Aorta (tissue), 5 donors: Measurements from ENCODE around the gene TMCO2. TPM values are rescaled to one million over a fixed set of nuclear protein-coding genes. Genes with fewer than 3 reads are reported as not detected.
"Not testable (repeated sequence)": the region's sequence is repeated elsewhere in the genome, so short reads cannot be mapped to it uniquely, and the experiment has no call there.

ENCODE experiments used
- ATAC-seq: fragments of 200-7000 bp; cut with Tn5 transposase; one replicate; pipeline ENCODE4 v1.9.1; 2022; ENCODE audit warnings: moderate library complexity; ENCODE audit not compliant: low FRiP score
- DNase-seq, 2 donors: peaks; one replicate each; pipeline ENCODE4 v3.0.0-alpha.2; 2020
- H3K27ac ChIP-seq, 2 donors: one replicate each; pipeline ENCODE4 v1.5.1; 2013; ENCODE audit warnings: low read length in 2 of 2, mild to moderate bottlenecking in 2 of 2, moderate library complexity in 2 of 2, control low read depth in 1 of 2, inconsistent platforms in 1 of 2, low read depth in 1 of 2
- H3K27me3 ChIP-seq, 2 donors: one replicate each; pipeline ENCODE4 v1.6.1; 2013; ENCODE audit warnings: control low read depth in 1 of 2, low read length in 1 of 2, mild to moderate bottlenecking in 1 of 2, moderate library complexity in 1 of 2; ENCODE audit not compliant: insufficient read depth in 2 of 2, control insufficient read depth in 1 of 2
- H3K36me3 ChIP-seq, 2 donors: one replicate each; pipeline ENCODE4 v1.6.1; 2013; ENCODE audit warnings: control low read depth in 1 of 2, low read length in 1 of 2, mild to moderate bottlenecking in 1 of 2; ENCODE audit not compliant: insufficient read depth in 2 of 2, control insufficient read depth in 1 of 2
- H3K4me1 ChIP-seq, 2 donors: one replicate each; pipeline ENCODE4 v1.6.1; 2013; ENCODE audit warnings: low read length in 2 of 2, control low read depth in 1 of 2, mild to moderate bottlenecking in 1 of 2, moderate library complexity in 1 of 2; ENCODE audit not compliant: insufficient read depth in 2 of 2, control insufficient read depth in 1 of 2
- H3K4me3 ChIP-seq, 2 donors: one replicate each; pipeline ENCODE4 v1.5.1; 2013; ENCODE audit warnings: low read length in 2 of 2, control low read depth in 1 of 2, mild to moderate bottlenecking in 1 of 2
- H3K9me3 ChIP-seq: one replicate; pipeline ENCODE4 v1.6.1; 2013; ENCODE audit warnings: mild to moderate bottlenecking, low read length; ENCODE audit not compliant: control insufficient read depth
- WGBS, 2 donors: extraction: QIAGEN DNeasy Blood & Tissue Kit; methylation state at CpG; one replicate each; pipeline ENCODE4 v1.1.7; 2013; 5-methylcytosine and 5-hydroxymethylcytosine counted together
- intact Hi-C, 2 donors: fragments of 100-400 bp; cut with DNase I; formaldehyde crosslinking; loops; one replicate each; pipeline versions ENCODE4 v1.14.2 to v1.15.0; 2022
- long read RNA-seq, 2 donors: library from polyadenylated mRNA; unstranded; transcript quantifications; one replicate each; pipeline ENCODE4 v2.0.0, GENCODE V29; 2020 to 2021
- polyA plus RNA-seq, 2 donors: library from polyadenylated mRNA; stranded (reverse); fragments of 200-250 nt; gene quantifications; one replicate each; pipeline ENCODE4 v1.2.3, GENCODE V29; 2013
- total RNA-seq, 2 donors: library from RNA; stranded (reverse); fragmentation: NEBNext Ultra II Directional; extraction: Animal tissue kit (Norgen Biotek cat#: 25700); gene quantifications; one replicate each; pipeline ENCODE4 v1.2.1, GENCODE V29; 2021
- donor health status: healthy with polysubstance abuse.
- donor health status: Bipolar disorder and iron deficiency.
- donor health status: DM: no; HTN: no; CAD: no.
- donor health status: DM: no; HTN: no; CAD: no.
- donor health status: DM: yes; HTN: yes; CAD: no.

The TMCO2 gene
- not detected for total RNA-seq
- not detected for polyA plus RNA-seq
- long read RNA-seq, donor 1: 0 reads
- long read RNA-seq, donor 2: 0 reads

GRCh38 chr1:40247655-40248054 lies at the start of gene TMCO2:
TMCO2 (plus strand) TSS chr1:40247937; CDS start chr1:40247994, 57 bp downstream.
- H3K4me1 ChIP-seq: peaks cover 0 to 5% of the 10 kb centered on the region in 2 donors
- intact Hi-C loops: no loop called here
- H3K4me3 ChIP-seq: no peak within 1 kb of the TSS
- H3K27ac ChIP-seq: no peak within 1 kb of the TSS
- DNase-seq (no peak), ATAC-seq (no peak)
- no peaks in the 10 kb centered on the region for H3K27me3 ChIP-seq
- no peaks in the 10 kb centered on the region for H3K36me3 ChIP-seq
- WGBS, 2 donors: 80 to 95% methylated on average over 1 of the region's 1 CpG
- H3K9me3 ChIP-seq: no peaks in the 10 kb centered on the region

DNA sequence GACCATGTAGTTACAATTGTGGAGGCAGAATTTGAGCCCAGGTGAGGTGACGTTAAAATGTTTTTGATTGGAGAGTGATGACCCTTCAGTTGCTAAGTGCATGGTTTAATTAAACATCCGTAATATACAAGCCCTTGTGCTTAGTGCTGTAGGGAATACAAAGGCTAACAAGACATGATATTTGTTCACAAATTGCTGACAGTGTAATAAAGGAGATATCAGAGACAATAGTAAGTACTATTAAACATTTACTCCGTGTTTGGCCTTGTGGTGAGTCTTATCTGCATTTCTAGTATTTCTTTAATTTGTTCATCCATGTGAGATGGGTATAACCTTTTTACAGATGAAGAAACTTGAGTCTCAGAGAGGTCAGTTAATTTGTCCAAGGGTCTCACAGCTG lies 48.6 kb upstream of the TMCO2 start:
- no peaks in the 10 kb centered on the region for H3K36me3 ChIP-seq

DNA sequence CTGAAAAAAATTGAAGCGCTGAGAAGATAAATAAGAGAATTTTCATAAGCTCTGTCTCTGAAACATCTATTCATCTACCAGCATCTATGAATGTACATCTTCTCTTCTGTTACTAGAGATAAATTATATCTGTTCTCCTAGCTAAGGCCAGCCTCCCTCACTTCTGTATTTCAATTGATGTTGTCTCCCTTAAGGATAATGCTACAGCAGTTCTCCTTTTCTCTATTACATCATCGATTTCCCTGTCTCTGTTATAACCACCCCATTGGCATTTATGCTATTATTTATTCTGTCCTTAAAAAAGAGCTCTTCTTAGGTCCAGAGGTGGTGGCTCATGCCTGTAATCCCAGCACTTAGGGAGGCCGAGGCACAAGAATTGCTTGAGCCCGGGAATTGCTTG lies 42.9 kb upstream of the TMCO2 start:
- no peaks in the 10 kb centered on the region for H3K9me3 ChIP-seq
- H3K36me3 ChIP-seq: no peaks in the 10 kb centered on the region
- H3K4me1 ChIP-seq: no peaks in the 10 kb centered on the region
- no peak overlapping the region for H3K27ac ChIP-seq
- intact Hi-C loops: no loop called here
- 93 to 95% methylated on average over 4 of the region's 4 CpGs for WGBS, 2 donors
- H3K27me3 ChIP-seq: no peaks in the 10 kb centered on the region
- DNase-seq: no peak
- ATAC-seq: no peak
- H3K4me3 ChIP-seq: no peak overlapping the region

More for the DNA sequence above, 48.6 kb upstream of the TMCO2 start:
- intact Hi-C loops: no loop called here
- H3K4me3 ChIP-seq: no peak overlapping the region
- H3K9me3 ChIP-seq: no peaks in the 10 kb centered on the region
- no peak for DNase-seq
- ATAC-seq: no peak
- no peak overlapping the region for H3K27ac ChIP-seq
- H3K4me1 ChIP-seq: no peaks in the 10 kb centered on the region
- 87 to 90% methylated on average over 3 of the region's 3 CpGs for WGBS, 2 donors
- H3K27me3 ChIP-seq: no peaks in the 10 kb centered on the region

DNA sequence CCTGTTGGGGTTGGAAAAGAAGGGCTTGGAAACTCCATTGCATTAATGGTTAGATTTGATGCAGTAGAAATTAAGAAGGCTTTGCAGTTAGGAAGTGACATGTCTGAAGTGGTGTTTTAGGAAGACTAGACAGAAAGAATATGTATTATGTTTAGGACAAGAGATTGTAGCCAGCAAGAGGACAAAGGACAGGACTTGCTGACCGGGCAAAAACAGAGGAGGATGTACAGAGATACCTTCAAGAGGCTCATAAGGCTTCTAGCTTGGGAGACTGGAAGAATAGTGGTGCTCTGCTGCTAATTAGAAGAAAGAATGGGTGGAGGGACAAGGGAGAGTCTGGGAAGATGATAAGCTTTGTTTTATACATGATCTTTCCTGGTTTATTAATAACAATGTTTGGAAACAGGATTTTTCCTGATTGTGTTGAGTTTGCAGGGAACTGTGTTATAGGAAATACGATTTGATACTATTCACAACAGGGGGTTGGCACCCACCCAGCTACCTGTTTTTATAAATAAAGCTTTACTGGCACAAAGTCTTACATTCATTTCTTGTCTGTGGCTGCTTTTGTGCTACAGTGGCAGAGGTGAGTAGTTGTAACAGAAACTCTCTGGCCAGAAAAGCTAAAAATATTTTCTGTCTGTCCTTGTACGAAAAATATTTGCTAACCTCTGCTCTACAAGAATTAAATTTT lies 37.1 kb upstream of the TMCO2 start:
- H3K27ac ChIP-seq: no peak overlapping the region
- H3K27me3 ChIP-seq: no peaks in the 10 kb centered on the region
- peaks cover 0 to 5% of the 10 kb centered on the region in 2 donors for H3K4me1 ChIP-seq
- no peak for DNase-seq
- no peak for ATAC-seq
- H3K4me3 ChIP-seq: no peak overlapping the region
- 70 to 74% methylated on average over 3 of the region's 3 CpGs for WGBS, 2 donors
- intact Hi-C loops: no loop called here
- H3K36me3 ChIP-seq: no peaks in the 10 kb centered on the region
- no peaks in the 10 kb centered on the region for H3K9me3 ChIP-seq

GRCh38 chr1:40218333-40218732 lies 29.4 kb upstream of the TMCO2 start:
- intact Hi-C loops: no loop called here
- DNase-seq (no peak), ATAC-seq (no peak)
- Histone ChIP-seq H3K9me3 (no peaks in the 10 kb centered on the region), H3K36me3 (no peaks in the 10 kb centered on the region), H3K27ac (no peak overlapping the region), H3K4me1 (no peaks in the 10 kb centered on the region), H3K4me3 (no peak overlapping the region), H3K27me3 (no peaks in the 10 kb centered on the region)
- WGBS, 2 donors: 93% methylated on average over 5 of the region's 5 CpGs

GRCh38 chr1:40221471-40221905 lies 26.2 kb upstream of the TMCO2 start:
- H3K4me3 ChIP-seq, H3K36me3 ChIP-seq, H3K4me1 ChIP-seq, H3K9me3 ChIP-seq, DNase-seq, H3K27ac ChIP-seq, ATAC-seq, intact Hi-C loops, H3K27me3 ChIP-seq: not testable (repeated sequence)
- 80 to 82% methylated on average over 18 of the region's 18 CpGs for WGBS, 2 donors

DNA sequence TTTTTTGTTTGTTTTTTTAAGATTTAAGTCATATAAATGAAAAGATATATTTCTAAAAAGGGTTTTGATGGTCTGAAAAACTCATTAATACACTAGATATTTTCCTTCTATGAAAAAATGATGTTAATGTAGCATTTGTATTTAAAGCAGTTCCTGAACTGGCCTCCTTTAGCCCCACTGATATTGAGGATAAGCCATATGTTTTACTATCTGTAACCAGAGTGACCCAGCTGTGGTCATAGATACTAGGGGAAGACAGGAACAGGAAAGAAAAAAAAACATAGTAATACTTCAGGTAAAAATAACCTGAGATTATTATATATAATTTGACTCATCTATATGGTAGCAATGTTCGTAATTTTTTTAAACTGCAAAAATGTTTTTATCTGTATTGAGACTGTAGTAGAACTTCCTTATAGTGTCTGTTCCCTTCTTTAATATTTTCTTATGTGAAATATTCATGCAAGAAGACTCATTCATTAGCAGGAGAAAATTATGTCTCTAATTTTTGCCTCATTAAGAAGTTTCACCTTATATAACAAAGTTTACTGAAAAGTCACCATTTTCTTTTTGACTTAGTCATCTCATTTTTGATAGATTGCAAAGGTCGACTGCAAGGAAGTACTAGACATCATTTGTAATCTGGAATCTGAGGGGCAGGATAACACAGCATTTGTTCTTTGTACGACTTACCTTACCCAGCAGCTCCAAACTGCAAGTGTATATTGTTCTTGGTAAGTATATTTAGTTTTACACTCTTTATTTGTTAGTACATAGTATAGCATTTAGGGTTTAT lies 25.6 kb upstream of the TMCO2 start:
- DNase-seq (no peak), ATAC-seq (no peak)
- WGBS, 2 donors: 76 to 78% methylated on average over 3 of the region's 3 CpGs
- Histone ChIP-seq H3K4me1 (no peaks in the 10 kb centered on the region), H3K27ac (no peak overlapping the region), H3K27me3 (no peaks in the 10 kb centered on the region), H3K9me3 (no peaks in the 10 kb centered on the region), H3K4me3 (no peak overlapping the region), H3K36me3 (no peaks in the 10 kb centered on the region)
- intact Hi-C loops: no loop called here

DNA sequence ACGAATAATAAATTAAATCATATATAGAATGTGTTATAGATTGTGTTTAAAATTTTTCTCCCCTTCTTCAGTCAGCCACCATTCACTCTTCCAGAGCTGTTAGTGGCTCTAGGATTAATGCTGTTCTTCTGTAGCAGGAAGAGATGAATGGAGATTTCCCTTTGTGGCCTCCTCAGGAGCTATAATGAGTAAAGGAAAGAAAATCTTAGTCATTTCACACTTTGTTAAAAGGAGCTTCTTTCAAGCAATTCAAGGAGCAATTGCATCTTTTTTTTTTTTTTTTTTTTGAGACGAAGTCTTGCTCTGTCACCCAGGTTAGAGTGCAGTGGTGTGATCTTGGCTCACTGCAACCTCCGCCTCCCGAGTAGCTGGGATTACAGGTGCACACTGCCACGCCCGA lies 23.7 kb upstream of the TMCO2 start:
- no peak overlapping the region for H3K27ac ChIP-seq
- 95 to 96% methylated on average over 6 of the region's 6 CpGs for WGBS, 2 donors
- H3K36me3 ChIP-seq: no peaks in the 10 kb centered on the region
- H3K9me3 ChIP-seq: no peaks in the 10 kb centered on the region
- H3K4me1 ChIP-seq: no peaks in the 10 kb centered on the region
- no peak for DNase-seq
- no peak overlapping the region for H3K4me3 ChIP-seq
- no peaks in the 10 kb centered on the region for H3K27me3 ChIP-seq
- intact Hi-C loops: no loop called here
- no peak for ATAC-seq

GRCh38 chr1:40226192-40226591 lies 21.5 kb upstream of the TMCO2 start:
- ATAC-seq (no peak), DNase-seq (no peak)
- Histone ChIP-seq H3K36me3 (no peaks in the 10 kb centered on the region), H3K4me1 (no peaks in the 10 kb centered on the region), H3K9me3 (no peaks in the 10 kb centered on the region), H3K4me3 (no peak overlapping the region), H3K27ac (no peak overlapping the region), H3K27me3 (no peaks in the 10 kb centered on the region)
- WGBS, 2 donors: 92 to 93% methylated on average over 3 of the region's 3 CpGs
- intact Hi-C loops: no loop called here
